Testis (tissue), 3 donors: Measurements from ENCODE around the gene MYLK. TPM values are rescaled to one million over a fixed set of nuclear protein-coding genes. Genes with fewer than 3 reads are reported as not detected.
A peak's percentile ranks its signal among the peaks of the same experiment; 100 is the strongest.

ENCODE experiments used
- DNase-seq: peaks from one replicate; pipeline ENCODE4 v3.0.0-alpha.2; 2019
- H3K27ac ChIP-seq, 2 donors: fragments of 200-600 bp; sonication (generic); one replicate each; pipeline ENCODE4 v1.5.1; 2019
- H3K27me3 ChIP-seq: fragments of 200-600 bp; sonication (generic); one replicate; pipeline ENCODE4 v1.5.1; 2019
- H3K36me3 ChIP-seq: fragments of 200-600 bp; sonication (generic); one replicate; pipeline ENCODE4 v1.5.1; 2017; ENCODE audit warnings: low read depth; ENCODE audit errors: missing control alignments
- H3K4me1 ChIP-seq: fragments of 200-600 bp; sonication (generic); one replicate; pipeline ENCODE4 v1.5.1; 2019
- H3K4me3 ChIP-seq, 2 donors: fragments of 200-600 bp; sonication (generic); one replicate each; pipeline ENCODE4 v1.5.1; 2017 to 2019
- H3K9me3 ChIP-seq: fragments of 200-600 bp; sonication (generic); one replicate; pipeline ENCODE4 v1.5.1; 2017
- POLR2A ChIP-seq: fragments of 450-650 bp; IDR thresholded peaks from one replicate; pipeline ENCODE4 v1.6.1; 2017; ENCODE audit warnings: antibody characterized with exemption, mild to moderate bottlenecking, moderate library complexity
- WGBS, 2 donors: methylation state at CpG; one replicate each; pipeline ENCODE4 v1.1.5; 2018; 5-methylcytosine and 5-hydroxymethylcytosine counted together
- intact Hi-C: fragments of 100-400 bp; cut with DNase I; formaldehyde crosslinking; loops from one replicate; pipeline ENCODE4 v1.15.1; 2023; ENCODE audit warnings: low total_unique reads
- polyA plus RNA-seq: library from polyadenylated mRNA; stranded (reverse); fragments of 350-450 nt; fragmentation: Illumina TruSeq; extraction: RNeasy Lipid Tissue Mini Kit (QIAGEN cat#74804); gene quantifications from one replicate; pipeline ENCODE4 v1.2.3, GENCODE V29; 2014; ENCODE audit warnings: low read depth, low replicate concordance; ENCODE audit not compliant: insufficient read depth
- total RNA-seq, 2 donors: library from RNA; depleted of rRNA; stranded (reverse); fragments of >200 nt; gene quantifications; one replicate each; pipeline ENCODE4 v1.2.3, GENCODE V29; 2016
- TF ChIP-seq, protein P1 (sequence below), 3 experiments: fragments of 450-650 bp in 2 of 3; fragments of 200-600 bp in 1 of 3; sonication (generic) in 1 of 3; IDR thresholded peaks; one replicate each; pipeline ENCODE4 v1.5.1; 2016 to 2019; ENCODE audit warnings: antibody characterized with exemption in 3 of 3, mild to moderate bottlenecking in 2 of 3, moderate library complexity in 1 of 3

The MYLK gene
- total and polyA plus RNA-seq, 3 donors from 2014 or later: 130 to 168 (median 151) TPM

DNA sequence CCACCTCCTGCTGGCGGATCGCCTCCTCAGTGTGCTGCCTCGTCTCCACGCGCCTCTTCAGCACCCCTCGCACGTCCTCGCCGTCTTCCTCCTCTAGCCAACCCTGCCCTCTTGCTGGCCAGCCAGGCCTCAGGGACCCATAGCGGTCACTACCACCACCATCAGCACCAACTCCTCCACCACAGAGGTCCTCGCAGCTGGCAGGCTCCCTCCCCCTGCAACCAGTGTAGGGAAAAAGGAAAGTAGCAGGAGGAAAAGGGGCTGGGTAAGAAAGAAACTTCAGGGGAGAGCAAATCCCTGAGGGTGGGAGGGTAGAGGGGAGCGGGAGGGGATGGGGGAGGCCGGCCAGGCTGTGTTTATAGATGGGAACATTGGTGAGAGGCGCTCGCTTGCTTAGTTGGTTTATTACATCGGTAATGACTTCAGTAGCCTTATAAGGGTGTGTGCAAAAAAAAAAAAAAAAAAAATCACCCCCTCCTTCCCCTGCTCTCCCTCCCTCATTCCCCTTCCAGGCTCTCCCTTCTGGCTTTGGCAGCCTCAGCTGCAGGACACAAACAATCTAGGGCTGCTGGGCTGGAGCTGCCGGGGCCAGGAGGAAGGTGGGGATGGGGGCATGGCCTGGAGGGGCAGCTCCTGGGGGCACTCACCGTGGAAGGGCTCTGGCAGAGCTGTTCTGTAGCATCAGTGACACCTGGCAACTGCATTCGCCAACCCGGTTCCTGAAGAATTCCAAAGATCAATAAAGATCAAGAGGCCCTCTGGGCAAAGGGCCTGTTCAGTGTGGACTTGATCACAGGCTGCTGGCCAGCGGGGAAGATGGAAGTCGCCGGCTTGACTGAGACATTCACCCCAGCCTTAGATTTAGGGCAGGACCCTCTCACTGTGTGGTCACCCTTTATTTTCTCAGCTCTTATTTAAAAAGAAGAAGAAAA is 183.1 kb downstream of the MYLK start:
- Histone ChIP-seq H3K9me3 (no peaks in the 10 kb centered on the region), H3K4me1 (peaks cover 30% of the 10 kb centered on the region), H3K27ac (peak overlapping the region; percentile 91 to 92), H3K36me3 (no peaks in the 10 kb centered on the region), H3K4me3 (peak overlapping the region; percentile 59 to 69), H3K27me3 (no peaks in the 10 kb centered on the region)
- TF ChIP-seq, protein P1, sequence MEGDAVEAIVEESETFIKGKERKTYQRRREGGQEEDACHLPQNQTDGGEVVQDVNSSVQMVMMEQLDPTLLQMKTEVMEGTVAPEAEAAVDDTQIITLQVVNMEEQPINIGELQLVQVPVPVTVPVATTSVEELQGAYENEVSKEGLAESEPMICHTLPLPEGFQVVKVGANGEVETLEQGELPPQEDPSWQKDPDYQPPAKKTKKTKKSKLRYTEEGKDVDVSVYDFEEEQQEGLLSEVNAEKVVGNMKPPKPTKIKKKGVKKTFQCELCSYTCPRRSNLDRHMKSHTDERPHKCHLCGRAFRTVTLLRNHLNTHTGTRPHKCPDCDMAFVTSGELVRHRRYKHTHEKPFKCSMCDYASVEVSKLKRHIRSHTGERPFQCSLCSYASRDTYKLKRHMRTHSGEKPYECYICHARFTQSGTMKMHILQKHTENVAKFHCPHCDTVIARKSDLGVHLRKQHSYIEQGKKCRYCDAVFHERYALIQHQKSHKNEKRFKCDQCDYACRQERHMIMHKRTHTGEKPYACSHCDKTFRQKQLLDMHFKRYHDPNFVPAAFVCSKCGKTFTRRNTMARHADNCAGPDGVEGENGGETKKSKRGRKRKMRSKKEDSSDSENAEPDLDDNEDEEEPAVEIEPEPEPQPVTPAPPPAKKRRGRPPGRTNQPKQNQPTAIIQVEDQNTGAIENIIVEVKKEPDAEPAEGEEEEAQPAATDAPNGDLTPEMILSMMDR (IDR thresholded peaks at IDR 0.05): no peak
- TF ChIP-seq POLR2A: no peak
- WGBS, 2 donors: 58 to 63% methylated on average over 23 of the region's 23 CpGs
- peak; percentile 81 for DNase-seq
- intact Hi-C loops: loop anchor here (5.0 kb wide), 1 partner anchor 49 kb away; no protein-coding TSS in a partner anchor

DNA sequence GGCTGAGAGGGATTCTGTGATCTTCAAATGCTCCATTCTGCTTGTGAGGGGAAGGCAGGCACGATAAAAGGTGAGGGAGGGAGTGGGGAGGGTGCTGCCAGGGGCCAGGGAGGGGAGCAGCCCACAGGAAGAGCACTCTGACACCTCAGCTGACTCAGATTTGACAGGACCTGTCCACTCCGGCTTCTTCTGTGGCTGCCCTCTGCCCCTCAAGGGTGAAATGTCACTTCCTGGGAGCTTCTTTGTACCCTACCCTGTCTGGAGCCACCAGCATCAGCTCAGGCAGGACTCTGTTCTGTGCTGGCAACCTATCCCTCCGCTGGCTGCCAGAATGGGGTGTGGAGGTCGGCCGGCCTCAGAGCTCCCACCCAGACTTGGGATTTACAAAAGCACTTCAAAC is 185.3 kb downstream of the MYLK start:
- TF ChIP-seq POLR2A: no peak
- TF ChIP-seq, protein P1 (IDR thresholded peaks at IDR 0.05): no peak
- peak overlapping the region; percentile 91 to 92 for H3K27ac ChIP-seq
- 36 to 38% methylated on average over 3 to 5 of the region's 5 CpGs for WGBS, 2 donors
- DNase-seq: no peak
- no peaks in the 10 kb centered on the region for H3K9me3 ChIP-seq
- peak overlapping the region; percentile 59 to 69 for H3K4me3 ChIP-seq
- no peaks in the 10 kb centered on the region for H3K27me3 ChIP-seq
- peaks cover 34% of the 10 kb centered on the region for H3K4me1 ChIP-seq
- intact Hi-C loops: no loop called here
- no peaks in the 10 kb centered on the region for H3K36me3 ChIP-seq

DNA sequence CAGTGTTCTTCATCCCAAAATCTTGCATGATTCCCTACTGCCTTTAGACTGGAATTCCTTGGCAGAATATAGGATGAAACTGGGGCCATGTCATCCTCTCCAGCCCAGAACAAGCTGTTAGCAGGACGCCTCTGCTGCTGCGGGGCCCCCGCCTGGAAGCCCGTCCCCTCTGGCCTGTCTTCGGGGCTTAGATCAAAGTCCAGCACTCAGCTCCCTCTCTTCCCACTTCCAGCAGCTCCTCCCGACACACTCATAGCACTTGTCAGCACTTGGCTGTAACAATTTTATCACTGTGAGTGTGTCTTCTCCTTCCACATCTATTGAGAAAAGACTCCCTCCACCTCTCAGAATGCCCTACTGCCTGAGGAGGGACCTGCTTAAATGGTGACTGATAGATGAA is 187.3 kb downstream of the MYLK start:
- no peaks in the 10 kb centered on the region for H3K9me3 ChIP-seq
- H3K4me1 ChIP-seq: peaks cover 34% of the 10 kb centered on the region
- no peak for DNase-seq
- peak overlapping the region; percentile 91 to 92 for H3K27ac ChIP-seq
- intact Hi-C loops: no loop called here
- H3K4me3 ChIP-seq: no peak overlapping the region
- no peak for TF ChIP-seq POLR2A
- TF ChIP-seq, protein P1 (IDR thresholded peaks at IDR 0.05): no peak
- WGBS, 2 donors: 34 to 49% methylated on average over 6 of the region's 6 CpGs
- H3K36me3 ChIP-seq: no peaks in the 10 kb centered on the region
- no peaks in the 10 kb centered on the region for H3K27me3 ChIP-seq

GRCh38 chr3:123695731-123696640 is 188.1 kb downstream of the MYLK start:
- Histone ChIP-seq H3K4me1 (peaks cover 30% of the 10 kb centered on the region), H3K4me3 (no peak overlapping the region), H3K9me3 (no peaks in the 10 kb centered on the region), H3K27me3 (no peaks in the 10 kb centered on the region), H3K36me3 (no peaks in the 10 kb centered on the region), H3K27ac (peak overlapping the region; percentile 91 to 92)
- intact Hi-C loops: no loop called here
- WGBS, 2 donors: 57 to 60% methylated on average over 14 of the region's 14 CpGs
- DNase-seq: no peak
- no peak for TF ChIP-seq POLR2A
- TF ChIP-seq, protein P1 (IDR thresholded peaks at IDR 0.05): no peak
